GM12878 (cell line): ENCODE results near the gene KLHL26. TPM values are rescaled to one million over a fixed set of nuclear protein-coding genes. Genes with fewer than 3 reads are reported as not detected.

Experiments
- ATAC-seq: fragments of 200-7000 bp; cut with Tn5 transposase; 3 replicates; pipeline ENCODE4 v1.9.1; 2020; ENCODE audit warnings: mild to moderate bottlenecking, moderate library complexity
- BruUV-seq: library from RNA; stranded (reverse); fragments of 400-500 nt; replicated peaks from 2 replicates; lab custom pipeline; 2021; lab: Mats Ljungman, UMichigan
- CTCF ChIA-PET: fragments of 300-600 bp; sonication (Branson Sonifier 250); formaldehyde crosslinking; extraction: SDS; loops from one replicate; lab custom pipeline; 2021; ENCODE audit warnings: inconsistent platforms; lab: Yijun Ruan, JAX
- POLR2A ChIA-PET: fragments of 350-600 bp; formaldehyde crosslinking; extraction: SDS; loops from one replicate; lab custom pipeline; 2021; ENCODE audit warnings: inconsistent platforms; lab: Charles Lee
- RAD21 ChIA-PET: fragments of 300-600 bp; sonication (Branson Sonifier 250); formaldehyde crosslinking; loops from one replicate; lab custom pipeline; 2023; ENCODE audit warnings: antibody characterized with exemption; ENCODE audit not compliant: unreplicated experiment; lab: Charles Lee
- SMC1A ChIA-PET: fragments of 300-600 bp; sonication (Branson Sonifier 250); formaldehyde crosslinking; loops from one replicate; lab custom pipeline; 2023; ENCODE audit not compliant: unreplicated experiment, uncharacterized antibody; lab: Charles Lee
- DNase-seq: peaks from one replicate; pipeline ENCODE4 v3.0.0-alpha.2; 2011; ENCODE audit warnings: low read depth, low spot score
- FAIRE-seq: peaks from 3 replicates; lab custom pipeline; 2011; peaks lifted over from hg19 to GRCh38; lab: Jason Lieb, UNC
- H2AFZ ChIP-seq: 2 replicates; pipeline ENCODE4 v1.6.0; 2011; ENCODE audit warnings: low read depth, low read length, control low read depth; ENCODE audit not compliant: control insufficient read depth
- H3K27ac ChIP-seq: 2 replicates; pipeline ENCODE4 v1.5.1; 2011; ENCODE audit warnings: control low read depth; ENCODE audit not compliant: control insufficient read depth, insufficient read depth
- H3K27me3 ChIP-seq, 2 experiments: replicated peaks in 1 of 2; 2 replicates each; pipeline versions ENCODE4 v1.6.0 to v1.6.1; 2011; ENCODE audit warnings: low read length in 1 of 2; ENCODE audit not compliant: control insufficient read depth in 2 of 2, insufficient read depth in 2 of 2
- H3K36me3 ChIP-seq, 2 experiments: 2 replicates each; pipeline ENCODE4 v1.5.1; 2011; ENCODE audit warnings: low read length in 1 of 2; ENCODE audit not compliant: control insufficient read depth in 2 of 2, insufficient read depth in 2 of 2
- H3K4me1 ChIP-seq: 2 replicates; pipeline ENCODE4 v1.6.1; 2011; ENCODE audit warnings: mild to moderate bottlenecking, low read length, moderate library complexity, mixed read lengths; ENCODE audit not compliant: control insufficient read depth, insufficient read depth
- H3K4me2 ChIP-seq: 2 replicates; pipeline ENCODE4 v1.6.0; 2011; ENCODE audit warnings: control low read depth; ENCODE audit not compliant: control insufficient read depth, insufficient read depth
- H3K4me3 ChIP-seq: fragments of 200-600 bp; sonication (generic); 2 replicates; pipeline ENCODE4 v1.5.1; 2016
- H3K79me2 ChIP-seq: 2 replicates; pipeline ENCODE4 v1.6.0; 2011; ENCODE audit warnings: low read length; ENCODE audit not compliant: control insufficient read depth, insufficient read depth
- H3K9ac ChIP-seq: 2 replicates; pipeline ENCODE4 v1.8.0; 2011; ENCODE audit warnings: low read length, control low read depth, mixed read lengths; ENCODE audit not compliant: control insufficient read depth, insufficient read depth
- H3K9me3 ChIP-seq: replicated peaks from 3 replicates; pipeline ENCODE4 v1.5.1; 2011; ENCODE audit warnings: mild to moderate bottlenecking, low read length; ENCODE audit not compliant: control insufficient read depth, insufficient read depth
- H4K20me1 ChIP-seq: 2 replicates; pipeline ENCODE4 v1.6.0; 2011; ENCODE audit not compliant: control insufficient read depth, insufficient read depth
- BHLHE40 ChIP-seq, 2 experiments: fragments of 450-650 bp in 1 of 2; IDR thresholded peaks; 2 replicates each; pipeline ENCODE4 v1.6.1; 2011 to 2017; ENCODE audit warnings: low read depth in 2 of 2, borderline replicate concordance in 1 of 2, improper control_type of control experiment in 1 of 2, low read length in 1 of 2, mild to moderate bottlenecking in 1 of 2
- CTCF ChIP-seq, 3 experiments: IDR thresholded peaks in 2 of 3; conservative IDR thresholded peaks in 1 of 3; 2 replicates each; pipeline ENCODE4 v1.5.1; 2011; ENCODE audit warnings: low read depth in 3 of 3, low read length in 3 of 3, mild to moderate bottlenecking in 3 of 3, control low read depth in 2 of 3, moderate library complexity in 2 of 3, inconsistent platforms in 1 of 3, mixed read lengths in 1 of 3; ENCODE audit not compliant: control insufficient read depth in 2 of 3, insufficient read depth in 1 of 3; ENCODE audit errors: extremely low read depth in 1 of 3
- POU2F2 ChIP-seq: IDR thresholded peaks from 3 replicates; pipeline ENCODE4 v1.6.1; 2011; ENCODE audit warnings: low read depth, mild to moderate bottlenecking, low read length, borderline replicate concordance
- RAD21 ChIP-seq: IDR thresholded peaks from 2 replicates; pipeline ENCODE4 v1.6.1; 2011; ENCODE audit warnings: mild to moderate bottlenecking, low read depth, low read length, moderate library complexity; ENCODE audit not compliant: insufficient read depth
- SPI1 ChIP-seq: IDR thresholded peaks from 2 replicates; pipeline ENCODE4 v1.6.1; 2011; ENCODE audit warnings: low read depth, mild to moderate bottlenecking, low read length, moderate library complexity, borderline replicate concordance; ENCODE audit not compliant: insufficient read depth
- SUPT20H ChIP-seq: IDR thresholded peaks from 2 replicates; pipeline ENCODE4 v1.6.1; 2011; ENCODE audit warnings: low read depth, mild to moderate bottlenecking, low read length, moderate library complexity, borderline replicate concordance; ENCODE audit not compliant: control insufficient read depth
- ZNF24 ChIP-seq: fragments of 450-650 bp; IDR thresholded peaks from 2 replicates; pipeline ENCODE4 v1.6.1; 2017; ENCODE audit warnings: antibody characterized with exemption, mild to moderate bottlenecking
- WGBS: methylation state at CpG from one replicate; pipeline ENCODE4 v1.1.6; 2016; ENCODE audit warnings: low lambda C conversion rate; ENCODE audit not compliant: insufficient replicate concordance, insufficient coverage; ENCODE audit errors: missing lambda C conversion rate; 5-methylcytosine and 5-hydroxymethylcytosine counted together
- in situ Hi-C: fragments of 300-500 bp; cut with MboI; formaldehyde crosslinking; loops from 9 replicates; pipeline ENCODE4 v1.14.3; 2018; ENCODE audit warnings: mixed read lengths
- intact Hi-C: fragments of 100-400 bp; cut with micrococcal nuclease; formaldehyde crosslinking; loops from one replicate; pipeline ENCODE4 v1.14.2; 2022; ENCODE audit not compliant: unreplicated experiment
- polyA plus RNA-seq, 11 experiments: library from polyadenylated mRNA; depleted of rRNA in 4 of 11; unstranded in 6 of 11; stranded (reverse) in 5 of 11; fragments of >200 nt; fragmentation: Nextera tagmentation in 4 of 11; fragmentation: Illumina TruSeq in 1 of 11; extraction: Ambion mirVana in 4 of 11; extraction: Trizol in 1 of 11; gene quantifications; 1 replicate in 1 of 11; 2 replicates in 10 of 11; pipeline versions ENCODE4 v1.2.1 to v1.2.3, GENCODE V29; 2011 to 2016; ENCODE audit warnings: inconsistent platforms in 2 of 11, missing spikeins in 2 of 11, low read depth in 1 of 11
- total RNA-seq, 4 experiments: library from RNA; depleted of rRNA in 3 of 4; stranded (reverse); fragments of >200 nt in 3 of 4; fragmentation: Illumina TruSeq in 1 of 4; extraction: Trizol in 1 of 4; gene quantifications; 2 replicates each; pipeline versions ENCODE4 v1.2.1 to v1.2.3, GENCODE V29; 2013 to 2021
- TF ChIP-seq, protein P1 (sequence below): fragments of 450-650 bp; IDR thresholded peaks from 2 replicates; pipeline ENCODE4 v1.6.1; 2017; ENCODE audit warnings: borderline replicate concordance
- TF ChIP-seq, protein P2 (sequence below): fragments of 450-650 bp; IDR thresholded peaks from 2 replicates; pipeline ENCODE4 v1.6.1; 2016; ENCODE audit warnings: mild to moderate bottlenecking
- TF ChIP-seq, protein P3 (sequence below): IDR thresholded peaks from 2 replicates; pipeline ENCODE4 v1.6.1; 2011; ENCODE audit warnings: borderline replicate concordance, low read depth, mild to moderate bottlenecking, moderate library complexity, low read length; ENCODE audit not compliant: insufficient read depth, poor library complexity, severe bottlenecking

Gene KLHL26
- total and polyA plus RNA-seq, 10 of the 15 experiments (the other 5 are each of a cell fraction or from before 2014, with no cell fraction given), result 0.18 to 14.6 (median 2.9) TPM

DNA sequence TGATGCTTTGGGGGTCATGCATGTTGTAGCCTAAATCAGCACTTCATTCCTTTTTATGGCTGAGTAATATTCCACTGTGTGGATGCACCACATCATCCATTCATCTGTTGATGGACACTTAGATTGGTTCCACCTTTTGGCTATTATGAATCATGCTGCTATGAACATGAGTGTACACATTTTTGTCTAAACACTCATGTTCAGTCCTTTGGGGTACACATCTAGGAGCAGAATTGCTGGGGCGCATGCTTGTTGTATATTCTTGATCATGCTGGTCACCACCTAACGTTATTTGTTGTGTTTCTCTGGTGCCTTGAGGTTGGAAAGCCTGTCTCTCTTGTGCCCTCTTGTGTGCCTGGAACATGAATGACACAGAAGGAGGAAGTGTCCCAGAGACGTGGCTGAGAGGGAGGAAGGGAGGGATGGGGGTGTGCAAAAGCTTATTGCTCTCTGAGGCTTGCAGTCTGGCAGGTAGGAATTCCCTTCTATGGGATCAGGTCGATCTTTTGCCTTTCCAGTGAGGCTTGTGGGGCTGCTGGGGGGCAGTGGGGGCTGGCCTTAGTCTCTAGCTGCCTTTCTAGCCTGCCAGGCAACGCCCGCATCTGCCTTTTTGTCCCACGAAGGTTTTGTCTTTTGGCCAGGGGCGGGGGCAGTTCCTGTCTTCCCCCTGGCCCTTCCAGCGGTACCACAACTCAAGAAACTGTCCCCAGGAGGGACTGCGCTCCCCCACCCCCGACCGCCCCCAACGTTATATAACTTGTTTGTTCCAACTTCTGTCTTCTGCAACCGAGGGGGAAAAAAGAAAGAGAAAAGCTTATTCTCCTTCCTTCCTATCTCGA lies 7.6 kb downstream of the KLHL26 start:
- intact Hi-C loops (no loop called here), in situ Hi-C loops (no loop called here)
- DNase-seq (no peak), ATAC-seq (peak; percentile 59; the same call in 2 of the 3 replicates), FAIRE-seq (no peak)
- H3K9ac ChIP-seq, result no peak overlapping the region
- no peaks in the 10 kb centered on the region for H3K9me3 ChIP-seq
- WGBS, result 55% methylated on average over 15 of the region's 15 CpGs
- RAD21 ChIA-PET, result no interaction called here
- no peak overlapping the region for H3K4me3 ChIP-seq
- 0 out of 2 replicates have a peak overlapping the region, but pooled peaks have one; percentile 5 for H3K4me2 ChIP-seq
- CTCF ChIA-PET, result interaction anchor here (1.1 to 1.7 kb wide), 2 partner anchors 50 to 100 kb away, joined by 3 to 6 read pairs; no protein-coding TSS in a partner anchor
- H3K4me1 ChIP-seq, result peaks cover 10% of the 10 kb centered on the region
- no peak overlapping the region for H2AFZ ChIP-seq
- no peaks in the 10 kb centered on the region; the same call in 1 of the 2 replicates for H3K79me2 ChIP-seq
- peaks cover 6% of the 10 kb centered on the region; the same call in 1 of the 2 replicates for H4K20me1 ChIP-seq
- no peak overlapping the region for H3K27ac ChIP-seq
- POLR2A ChIA-PET, result interaction anchor here (0.5 to 0.6 kb wide), 2 partner anchors 43 to 141 kb away, joined by 3 to 8 read pairs; no protein-coding TSS in a partner anchor
- BruUV-seq, result no TSS peak
- no peaks in the 10 kb centered on the region for H3K36me3 ChIP-seq
- SMC1A ChIA-PET, result no interaction called here
- TF ChIP-seq RAD21 (0 out of 2 replicates have a peak, but pooled peaks have one; percentile 8), POU2F2 (no peak), BHLHE40 (IDR thresholded peaks at IDR 0.05; ENCODE audit: borderline replicate concordance in 1 of 2, low read depth in 2 of 2, low read length in 1 of 2) (no peak), SUPT20H (no peak), CTCF (IDR thresholded peaks at IDR 0.05 in 2 of 3, conservative IDR thresholded peaks at IDR 0.05 in 1 of 3; ENCODE audit: control insufficient read depth in 2 of 3, extremely low read depth in 1 of 3, insufficient read depth in 1 of 3, low read depth in 3 of 3, low read length in 3 of 3) (peak; percentile 17 to 26 (median 25); a peak in 4 of 6 replicates), ZNF24 (no peak), SPI1 (peak; percentile 72; the same call in 1 of the 2 replicates)
- TF ChIP-seq, protein P1, sequence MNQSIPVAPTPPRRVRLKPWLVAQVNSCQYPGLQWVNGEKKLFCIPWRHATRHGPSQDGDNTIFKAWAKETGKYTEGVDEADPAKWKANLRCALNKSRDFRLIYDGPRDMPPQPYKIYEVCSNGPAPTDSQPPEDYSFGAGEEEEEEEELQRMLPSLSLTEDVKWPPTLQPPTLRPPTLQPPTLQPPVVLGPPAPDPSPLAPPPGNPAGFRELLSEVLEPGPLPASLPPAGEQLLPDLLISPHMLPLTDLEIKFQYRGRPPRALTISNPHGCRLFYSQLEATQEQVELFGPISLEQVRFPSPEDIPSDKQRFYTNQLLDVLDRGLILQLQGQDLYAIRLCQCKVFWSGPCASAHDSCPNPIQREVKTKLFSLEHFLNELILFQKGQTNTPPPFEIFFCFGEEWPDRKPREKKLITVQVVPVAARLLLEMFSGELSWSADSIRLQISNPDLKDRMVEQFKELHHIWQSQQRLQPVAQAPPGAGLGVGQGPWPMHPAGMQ, result no peak
- TF ChIP-seq, protein P2, sequence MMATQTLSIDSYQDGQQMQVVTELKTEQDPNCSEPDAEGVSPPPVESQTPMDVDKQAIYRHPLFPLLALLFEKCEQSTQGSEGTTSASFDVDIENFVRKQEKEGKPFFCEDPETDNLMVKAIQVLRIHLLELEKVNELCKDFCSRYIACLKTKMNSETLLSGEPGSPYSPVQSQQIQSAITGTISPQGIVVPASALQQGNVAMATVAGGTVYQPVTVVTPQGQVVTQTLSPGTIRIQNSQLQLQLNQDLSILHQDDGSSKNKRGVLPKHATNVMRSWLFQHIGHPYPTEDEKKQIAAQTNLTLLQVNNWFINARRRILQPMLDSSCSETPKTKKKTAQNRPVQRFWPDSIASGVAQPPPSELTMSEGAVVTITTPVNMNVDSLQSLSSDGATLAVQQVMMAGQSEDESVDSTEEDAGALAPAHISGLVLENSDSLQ, result peak; percentile 53; the same call in 1 of the 2 replicates
- TF ChIP-seq, protein P3, sequence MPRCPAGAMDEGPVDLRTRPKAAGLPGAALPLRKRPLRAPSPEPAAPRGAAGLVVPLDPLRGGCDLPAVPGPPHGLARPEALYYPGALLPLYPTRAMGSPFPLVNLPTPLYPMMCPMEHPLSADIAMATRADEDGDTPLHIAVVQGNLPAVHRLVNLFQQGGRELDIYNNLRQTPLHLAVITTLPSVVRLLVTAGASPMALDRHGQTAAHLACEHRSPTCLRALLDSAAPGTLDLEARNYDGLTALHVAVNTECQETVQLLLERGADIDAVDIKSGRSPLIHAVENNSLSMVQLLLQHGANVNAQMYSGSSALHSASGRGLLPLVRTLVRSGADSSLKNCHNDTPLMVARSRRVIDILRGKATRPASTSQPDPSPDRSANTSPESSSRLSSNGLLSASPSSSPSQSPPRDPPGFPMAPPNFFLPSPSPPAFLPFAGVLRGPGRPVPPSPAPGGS, result no peak
- H3K27me3 ChIP-seq, result no peaks in the 10 kb centered on the region
